Measurements from ENCODE around the gene FOXD1. TPM values are rescaled to one million over a fixed set of nuclear protein-coding genes. Genes with fewer than 3 reads are reported as not detected.
A peak's percentile ranks its signal among the peaks of the same experiment; 100 is the strongest.

The FOXD1 gene
- total and polyA plus RNA-seq, 2 donors (not counting 3 experiments of a cell fraction or from before 2014, with no cell fraction given) = 0.06 to 0.20 TPM

DNA sequence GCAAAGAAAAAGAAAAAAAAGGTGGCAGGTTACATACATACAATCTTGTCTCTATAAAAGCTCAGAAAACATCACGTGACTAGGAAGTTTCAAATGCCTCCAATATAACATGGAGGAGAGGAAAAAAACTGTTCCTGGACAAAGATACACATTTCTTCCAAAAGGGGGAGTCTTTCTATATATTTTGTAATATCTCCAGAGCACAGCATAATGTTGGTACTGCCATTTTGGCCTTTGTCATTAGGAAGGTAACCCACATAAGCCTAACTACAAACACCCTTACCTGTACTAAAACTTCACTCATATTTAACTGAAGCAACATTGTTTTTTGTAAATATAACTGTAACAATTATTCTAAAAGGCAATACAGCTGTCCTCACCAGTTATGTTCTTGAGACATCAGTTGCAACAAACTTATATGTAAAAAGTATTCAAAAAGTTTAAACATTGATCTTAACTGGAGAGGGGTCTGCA is 48.4 kb upstream of the FOXD1 start:
- Histone ChIP-seq H4K20me1 (replicated peaks; ENCODE audit: control insufficient read depth, extremely low read depth, insufficient read depth, low read length) (peaks cover 11% of the 10 kb centered on the region), H3K27me3 (ENCODE audit: control insufficient read depth in 2 of 2, insufficient read depth in 2 of 2, low read length in 2 of 2) (peaks cover 15 to 16% of the 10 kb centered on the region in 2 experiments), H3K27ac (ENCODE audit: insufficient read depth, low read depth, low read length) (no peak overlapping the region), H3K9ac (replicated peaks; ENCODE audit: extremely low read depth, insufficient read depth, low read length) (no peak overlapping the region), H3K9me1 (replicated peaks; ENCODE audit: control insufficient read depth, extremely low read depth, insufficient read depth, low read length) (no peaks in the 10 kb centered on the region), H3K4me3 (replicated peaks in 1 of 3; ENCODE audit: insufficient read depth in 1 of 3, low read depth in 1 of 3, low read length in 3 of 3) (no peak overlapping the region), H3K4me1 (ENCODE audit: control insufficient read depth, extremely low read depth, insufficient read depth, low read length) (peaks cover 32% of the 10 kb centered on the region), H2AFZ (ENCODE audit: low read depth, low read length) (no peak overlapping the region), H3K4me2 (ENCODE audit: insufficient read depth, low read length) (peak overlapping the region; percentile 74), H3K79me2 (ENCODE audit: control insufficient read depth, insufficient read depth, low read length) (peaks cover 38% of the 10 kb centered on the region), H3K9me3 (replicated peaks; ENCODE audit: control insufficient read depth, insufficient read depth, low read length) (no peaks in the 10 kb centered on the region), H3K36me3 (ENCODE audit: control insufficient read depth in 2 of 2, extremely low read depth in 1 of 2, insufficient read depth in 2 of 2, low read length in 2 of 2) (peaks cover 3 to 11% of the 10 kb centered on the region in 2 experiments)
- TF ChIP-seq, protein P1, sequence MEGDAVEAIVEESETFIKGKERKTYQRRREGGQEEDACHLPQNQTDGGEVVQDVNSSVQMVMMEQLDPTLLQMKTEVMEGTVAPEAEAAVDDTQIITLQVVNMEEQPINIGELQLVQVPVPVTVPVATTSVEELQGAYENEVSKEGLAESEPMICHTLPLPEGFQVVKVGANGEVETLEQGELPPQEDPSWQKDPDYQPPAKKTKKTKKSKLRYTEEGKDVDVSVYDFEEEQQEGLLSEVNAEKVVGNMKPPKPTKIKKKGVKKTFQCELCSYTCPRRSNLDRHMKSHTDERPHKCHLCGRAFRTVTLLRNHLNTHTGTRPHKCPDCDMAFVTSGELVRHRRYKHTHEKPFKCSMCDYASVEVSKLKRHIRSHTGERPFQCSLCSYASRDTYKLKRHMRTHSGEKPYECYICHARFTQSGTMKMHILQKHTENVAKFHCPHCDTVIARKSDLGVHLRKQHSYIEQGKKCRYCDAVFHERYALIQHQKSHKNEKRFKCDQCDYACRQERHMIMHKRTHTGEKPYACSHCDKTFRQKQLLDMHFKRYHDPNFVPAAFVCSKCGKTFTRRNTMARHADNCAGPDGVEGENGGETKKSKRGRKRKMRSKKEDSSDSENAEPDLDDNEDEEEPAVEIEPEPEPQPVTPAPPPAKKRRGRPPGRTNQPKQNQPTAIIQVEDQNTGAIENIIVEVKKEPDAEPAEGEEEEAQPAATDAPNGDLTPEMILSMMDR (IDR thresholded peaks at IDR 0.05; ENCODE audit: extremely low read depth in 1 of 2, insufficient read depth in 1 of 2, low read depth in 1 of 2, low read length in 2 of 2) = peak in 1 of 2 donors; percentile 8
- TF ChIP-seq JUN (IDR thresholded peaks at IDR 0.05; ENCODE audit: borderline replicate concordance, insufficient read depth, insufficient read length, low read depth) = no peak
- CTCF ChIA-PET = interaction anchor here (0.6 to 5.1 kb wide), 12 partner anchors 9 to 281 kb away, joined by 3 to 21 read pairs (median 4); no protein-coding TSS in a partner anchor
- intact Hi-C loops (cut with micrococcal nuclease) (no loop called here), dilution Hi-C loops (cut with MboI; ENCODE audit: extremely low pct_ligation_motif_present, low sequenced_read_pairs) (no loop called here)
- BruUV-seq (replicated peaks) = no TSS peak
- DNase-seq (ENCODE audit: low read depth, low spot score) (peak; percentile 54), FAIRE-seq (no peak)
- POLR2A ChIA-PET = no interaction called here

- H3K36me3 ChIP-seq (ENCODE audit: control insufficient read depth in 2 of 2, extremely low read depth in 1 of 2, insufficient read depth in 2 of 2, low read length in 2 of 2) = peaks cover 0 to 4% of the 10 kb centered on the region in 2 experiments
- H3K4me3 ChIP-seq (replicated peaks in 1 of 3; ENCODE audit: insufficient read depth in 1 of 3, low read depth in 1 of 3, low read length in 3 of 3) = no peak overlapping the region
- peaks cover 6% of the 10 kb centered on the region for H4K20me1 ChIP-seq (replicated peaks; ENCODE audit: control insufficient read depth, extremely low read depth, insufficient read depth, low read length)
- no peak overlapping the region for H3K27ac ChIP-seq (ENCODE audit: insufficient read depth, low read depth, low read length)
- ChIA-PET POLR2A (no interaction called here), CTCF (interaction anchor here (0.6 to 5.1 kb wide), 5 partner anchors 19 to 42 kb away, joined by 3 to 21 read pairs (median 4); no protein-coding TSS in a partner anchor)
- FAIRE-seq (no peak), DNase-seq (ENCODE audit: low read depth, low spot score) (no peak)
- dilution Hi-C loops (cut with MboI; ENCODE audit: extremely low pct_ligation_motif_present, low sequenced_read_pairs) (no loop called here), intact Hi-C loops (cut with micrococcal nuclease) (no loop called here)
- H3K9me1 ChIP-seq (replicated peaks; ENCODE audit: control insufficient read depth, extremely low read depth, insufficient read depth, low read length) = no peaks in the 10 kb centered on the region
- no peaks in the 10 kb centered on the region for H3K9me3 ChIP-seq (replicated peaks; ENCODE audit: control insufficient read depth, insufficient read depth, low read length)
- no TSS peak for BruUV-seq (replicated peaks)
- peaks cover 29% of the 10 kb centered on the region for H3K4me1 ChIP-seq (ENCODE audit: control insufficient read depth, extremely low read depth, insufficient read depth, low read length)
- H3K79me2 ChIP-seq (ENCODE audit: control insufficient read depth, insufficient read depth, low read length) = peaks cover 26% of the 10 kb centered on the region
- H2AFZ ChIP-seq (ENCODE audit: low read depth, low read length) = no peak overlapping the region
- H3K27me3 ChIP-seq (ENCODE audit: control insufficient read depth in 2 of 2, insufficient read depth in 2 of 2, low read length in 2 of 2) = peaks cover 20 to 21% of the 10 kb centered on the region in 2 experiments
- H3K9ac ChIP-seq (replicated peaks; ENCODE audit: extremely low read depth, insufficient read depth, low read length) = no peak overlapping the region
- H3K4me2 ChIP-seq (ENCODE audit: insufficient read depth, low read length) = no peak overlapping the region
- TF ChIP-seq, protein P1 (IDR thresholded peaks at IDR 0.05; ENCODE audit: extremely low read depth in 1 of 2, insufficient read depth in 1 of 2, low read depth in 1 of 2, low read length in 2 of 2) = no peak
- TF ChIP-seq GATA2 (IDR thresholded peaks at IDR 0.05; ENCODE audit: insufficient read depth, insufficient read length, low read depth, low read length) (no peak), FOS (IDR thresholded peaks at IDR 0.05; ENCODE audit: borderline replicate concordance, insufficient read depth, low read length) (no peak), MAX (IDR thresholded peaks at IDR 0.05; ENCODE audit: insufficient read depth, insufficient read length) (no peak), JUN (IDR thresholded peaks at IDR 0.05; ENCODE audit: borderline replicate concordance, insufficient read depth, insufficient read length, low read depth) (no peak), MYC (IDR thresholded peaks at IDR 0.05; ENCODE audit: low read depth, low read length) (no peak), EZH2 (IDR thresholded peaks at IDR 0.05; ENCODE audit: borderline replicate concordance, low read depth, low read length, severe bottlenecking) (no peak), POLR2AphosphoS5 (IDR thresholded peaks at IDR 0.05; ENCODE audit: insufficient read depth, low read depth, low read length) (no peak), POLR2A (IDR thresholded peaks at IDR 0.05; ENCODE audit: low read depth, low read length) (no peak)
Measured at GRCh38 chr5:73495772-73496335, 47.3 kb upstream of the FOXD1 start.
